SU-DHL-6 (cell line): ENCODE results near the gene PXDC1.

Source experiments
- CTCF ChIP-seq: fragments of 200-600 bp; sonication (generic); IDR thresholded peaks from one replicate; pipeline ENCODE4 v1.5.1; 2017; ENCODE audit warnings: antibody characterized with exemption, mild to moderate bottlenecking, low read length, moderate library complexity; ENCODE audit not compliant: insufficient read depth, poor library complexity, severe bottlenecking
- EZH2phosphoT487 ChIP-seq: fragments of 200-600 bp; sonication (generic), shearing (Covaris generic); conservative IDR thresholded peaks from 2 replicates; pipeline ENCODE4 v1.6.1; 2018; ENCODE audit warnings: mild to moderate bottlenecking, antibody characterized with exemption, low read length, moderate library complexity, mixed read lengths

GRCh38 chr6:3734023-3734422 is 17.5 kb downstream of the PXDC1 start:
- TF ChIP-seq CTCF (no peak), EZH2phosphoT487 (no peak)
